ENCODE results near the gene HOXD3.

DNA sequence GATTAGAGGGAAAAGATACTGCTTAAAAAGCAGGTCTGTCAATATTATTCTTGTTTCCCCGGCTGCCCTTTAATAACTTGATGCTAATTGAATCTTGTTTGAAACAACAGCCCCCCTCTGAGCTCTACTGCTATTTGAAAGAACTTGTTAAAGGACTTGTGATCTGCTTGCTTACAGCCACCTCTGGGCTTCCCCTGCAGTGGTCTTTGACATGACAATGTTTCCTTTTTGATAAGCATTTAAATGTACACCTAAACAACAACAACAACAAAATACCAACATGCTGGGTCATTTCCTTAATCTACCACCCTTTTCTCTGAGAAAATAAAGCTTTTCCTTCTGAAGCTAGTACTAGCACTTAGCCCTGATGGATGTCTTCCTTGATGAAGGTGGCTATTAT, 35.2 kb downstream of the HOXD3 start:
- TF ChIP-seq, protein P1, sequence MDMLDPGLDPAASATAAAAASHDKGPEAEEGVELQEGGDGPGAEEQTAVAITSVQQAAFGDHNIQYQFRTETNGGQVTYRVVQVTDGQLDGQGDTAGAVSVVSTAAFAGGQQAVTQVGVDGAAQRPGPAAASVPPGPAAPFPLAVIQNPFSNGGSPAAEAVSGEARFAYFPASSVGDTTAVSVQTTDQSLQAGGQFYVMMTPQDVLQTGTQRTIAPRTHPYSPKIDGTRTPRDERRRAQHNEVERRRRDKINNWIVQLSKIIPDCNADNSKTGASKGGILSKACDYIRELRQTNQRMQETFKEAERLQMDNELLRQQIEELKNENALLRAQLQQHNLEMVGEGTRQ (IDR thresholded peaks at IDR 0.05; ENCODE audit: low read length), result no peak
- TF ChIP-seq, protein P2, sequence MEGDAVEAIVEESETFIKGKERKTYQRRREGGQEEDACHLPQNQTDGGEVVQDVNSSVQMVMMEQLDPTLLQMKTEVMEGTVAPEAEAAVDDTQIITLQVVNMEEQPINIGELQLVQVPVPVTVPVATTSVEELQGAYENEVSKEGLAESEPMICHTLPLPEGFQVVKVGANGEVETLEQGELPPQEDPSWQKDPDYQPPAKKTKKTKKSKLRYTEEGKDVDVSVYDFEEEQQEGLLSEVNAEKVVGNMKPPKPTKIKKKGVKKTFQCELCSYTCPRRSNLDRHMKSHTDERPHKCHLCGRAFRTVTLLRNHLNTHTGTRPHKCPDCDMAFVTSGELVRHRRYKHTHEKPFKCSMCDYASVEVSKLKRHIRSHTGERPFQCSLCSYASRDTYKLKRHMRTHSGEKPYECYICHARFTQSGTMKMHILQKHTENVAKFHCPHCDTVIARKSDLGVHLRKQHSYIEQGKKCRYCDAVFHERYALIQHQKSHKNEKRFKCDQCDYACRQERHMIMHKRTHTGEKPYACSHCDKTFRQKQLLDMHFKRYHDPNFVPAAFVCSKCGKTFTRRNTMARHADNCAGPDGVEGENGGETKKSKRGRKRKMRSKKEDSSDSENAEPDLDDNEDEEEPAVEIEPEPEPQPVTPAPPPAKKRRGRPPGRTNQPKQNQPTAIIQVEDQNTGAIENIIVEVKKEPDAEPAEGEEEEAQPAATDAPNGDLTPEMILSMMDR (IDR thresholded peaks at IDR 0.05; ENCODE audit: control extremely low read depth in 1 of 3, insufficient read depth in 1 of 3, low read depth in 1 of 3, low read length in 3 of 3), result no peak
- no peak for TF ChIP-seq POLR2A (IDR thresholded peaks at IDR 0.05; ENCODE audit: control extremely low read depth in 1 of 2, low read depth in 2 of 2, low read length in 2 of 2)
- no peak for TF ChIP-seq RNF2 (IDR thresholded peaks at IDR 0.05; ENCODE audit: borderline replicate concordance, low read depth, low read length, missing control alignments, poor library complexity, severe bottlenecking)
- TF ChIP-seq, protein P3, sequence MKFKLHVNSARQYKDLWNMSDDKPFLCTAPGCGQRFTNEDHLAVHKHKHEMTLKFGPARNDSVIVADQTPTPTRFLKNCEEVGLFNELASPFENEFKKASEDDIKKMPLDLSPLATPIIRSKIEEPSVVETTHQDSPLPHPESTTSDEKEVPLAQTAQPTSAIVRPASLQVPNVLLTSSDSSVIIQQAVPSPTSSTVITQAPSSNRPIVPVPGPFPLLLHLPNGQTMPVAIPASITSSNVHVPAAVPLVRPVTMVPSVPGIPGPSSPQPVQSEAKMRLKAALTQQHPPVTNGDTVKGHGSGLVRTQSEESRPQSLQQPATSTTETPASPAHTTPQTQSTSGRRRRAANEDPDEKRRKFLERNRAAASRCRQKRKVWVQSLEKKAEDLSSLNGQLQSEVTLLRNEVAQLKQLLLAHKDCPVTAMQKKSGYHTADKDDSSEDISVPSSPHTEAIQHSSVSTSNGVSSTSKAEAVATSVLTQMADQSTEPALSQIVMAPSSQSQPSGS (IDR thresholded peaks at IDR 0.05; ENCODE audit: low read length), result no peak
- TF ChIP-seq, protein P4, sequence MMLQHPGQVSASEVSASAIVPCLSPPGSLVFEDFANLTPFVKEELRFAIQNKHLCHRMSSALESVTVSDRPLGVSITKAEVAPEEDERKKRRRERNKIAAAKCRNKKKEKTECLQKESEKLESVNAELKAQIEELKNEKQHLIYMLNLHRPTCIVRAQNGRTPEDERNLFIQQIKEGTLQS (IDR thresholded peaks at IDR 0.05; ENCODE audit: insufficient read depth, low read depth, low read length), result no peak
